ENCODE data around the gene MAPK10.

DNA sequence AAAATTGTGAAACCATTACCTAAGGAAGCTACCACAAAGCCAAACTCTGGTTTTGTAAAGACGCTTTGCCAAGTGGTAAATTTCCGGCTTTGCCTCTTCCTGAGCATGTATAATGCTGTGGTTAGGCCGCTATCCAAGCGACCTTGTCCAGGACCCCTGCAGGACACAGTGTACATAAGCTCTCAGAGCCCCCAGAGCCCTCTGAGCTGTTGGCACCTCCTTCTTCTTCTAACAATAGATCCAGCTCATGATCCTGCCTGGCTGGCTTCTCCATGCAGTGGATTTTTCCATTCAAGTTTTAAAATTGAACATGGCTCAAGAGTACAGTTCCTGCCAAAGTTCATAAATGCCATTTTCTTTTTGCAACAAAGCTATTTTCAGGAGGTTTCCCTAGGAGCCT is 326.7 kb downstream of the MAPK10 start:
- TF ChIP-seq CTCF (tag by site-specific recombination; IDR thresholded peaks at IDR 0.05), result no peak
- no peak for TF ChIP-seq ZNF354C (tag by site-specific recombination; IDR thresholded peaks at IDR 0.05; ENCODE audit: borderline replicate concordance, low read depth)
- TF ChIP-seq, protein P1, sequence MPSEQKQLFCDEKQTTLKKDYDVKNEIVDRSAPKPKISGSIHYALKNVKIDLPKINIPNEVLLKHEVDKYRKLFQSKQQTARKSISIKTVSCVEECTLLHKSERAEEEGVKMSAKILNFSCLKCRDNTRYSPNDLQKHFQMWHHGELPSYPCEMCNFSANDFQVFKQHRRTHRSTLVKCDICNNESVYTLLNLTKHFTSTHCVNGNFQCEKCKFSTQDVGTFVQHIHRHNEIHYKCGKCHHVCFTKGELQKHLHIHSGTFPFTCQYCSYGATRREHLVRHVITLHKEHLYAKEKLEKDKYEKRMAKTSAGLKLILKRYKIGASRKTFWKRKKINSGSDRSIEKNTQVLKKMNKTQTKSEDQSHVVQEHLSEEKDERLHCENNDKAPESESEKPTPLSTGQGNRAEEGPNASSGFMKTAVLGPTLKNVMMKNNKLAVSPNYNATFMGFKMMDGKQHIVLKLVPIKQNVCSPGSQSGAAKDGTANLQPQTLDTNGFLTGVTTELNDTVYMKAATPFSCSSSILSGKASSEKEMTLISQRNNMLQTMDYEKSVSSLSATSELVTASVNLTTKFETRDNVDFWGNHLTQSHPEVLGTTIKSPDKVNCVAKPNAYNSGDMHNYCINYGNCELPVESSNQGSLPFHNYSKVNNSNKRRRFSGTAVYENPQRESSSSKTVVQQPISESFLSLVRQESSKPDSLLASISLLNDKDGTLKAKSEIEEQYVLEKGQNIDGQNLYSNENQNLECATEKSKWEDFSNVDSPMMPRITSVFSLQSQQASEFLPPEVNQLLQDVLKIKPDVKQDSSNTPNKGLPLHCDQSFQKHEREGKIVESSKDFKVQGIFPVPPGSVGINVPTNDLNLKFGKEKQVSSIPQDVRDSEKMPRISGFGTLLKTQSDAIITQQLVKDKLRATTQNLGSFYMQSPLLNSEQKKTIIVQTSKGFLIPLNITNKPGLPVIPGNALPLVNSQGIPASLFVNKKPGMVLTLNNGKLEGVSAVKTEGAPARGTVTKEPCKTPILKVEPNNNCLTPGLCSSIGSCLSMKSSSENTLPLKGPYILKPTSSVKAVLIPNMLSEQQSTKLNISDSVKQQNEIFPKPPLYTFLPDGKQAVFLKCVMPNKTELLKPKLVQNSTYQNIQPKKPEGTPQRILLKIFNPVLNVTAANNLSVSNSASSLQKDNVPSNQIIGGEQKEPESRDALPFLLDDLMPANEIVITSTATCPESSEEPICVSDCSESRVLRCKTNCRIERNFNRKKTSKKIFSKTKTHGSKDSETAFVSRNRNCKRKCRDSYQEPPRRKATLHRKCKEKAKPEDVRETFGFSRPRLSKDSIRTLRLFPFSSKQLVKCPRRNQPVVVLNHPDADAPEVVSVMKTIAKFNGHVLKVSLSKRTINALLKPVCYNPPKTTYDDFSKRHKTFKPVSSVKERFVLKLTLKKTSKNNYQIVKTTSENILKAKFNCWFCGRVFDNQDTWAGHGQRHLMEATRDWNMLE (tag by site-specific recombination; conservative IDR thresholded peaks at IDR 0.05; ENCODE audit: low read depth), result no peak
- no peak for TF ChIP-seq ZNF18 (tag by site-specific recombination; IDR thresholded peaks at IDR 0.05)
- TF ChIP-seq PATZ1 (tag by site-specific recombination; IDR thresholded peaks at IDR 0.05), result no peak

Measured in HEK293 (cell line).